ENCODE data around the gene HCRTR1.

Gene HCRTR1

DNA sequence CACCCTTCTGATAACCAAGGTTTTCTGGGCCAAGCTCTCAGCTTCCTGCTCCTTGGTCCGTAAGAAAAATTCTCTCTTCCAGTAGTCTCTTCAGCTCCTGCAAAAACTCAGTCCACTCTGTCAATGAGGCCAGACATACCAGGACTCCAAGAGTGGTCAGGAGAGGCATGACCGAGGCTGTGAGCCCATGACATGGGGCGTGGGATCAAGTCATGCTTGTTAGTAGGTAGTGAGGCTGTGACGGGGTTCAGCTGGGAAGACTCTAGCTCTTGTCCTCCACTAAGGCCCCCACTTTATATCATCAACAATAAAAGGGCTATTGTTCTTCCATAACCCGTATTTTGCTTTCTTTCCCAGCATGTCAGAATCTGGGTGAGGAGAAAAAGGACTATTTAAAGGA lies 10.1 kb upstream of the HCRTR1 start:
- H3K9ac ChIP-seq (ENCODE audit: low read length in 2 of 2) = no peak overlapping the region
- H3K27ac ChIP-seq (ENCODE audit: low read length) = no peak overlapping the region
- no peaks in the 10 kb centered on the region for H3K36me3 ChIP-seq (ENCODE audit: control insufficient read depth in 2 of 2, insufficient read depth in 2 of 2, low read length in 2 of 2)
- H3K27me3 ChIP-seq (ENCODE audit: control insufficient read depth in 1 of 2, insufficient read depth in 2 of 2, low read length in 2 of 2) = no peaks in the 10 kb centered on the region
- H3K4me3 ChIP-seq (ENCODE audit: low read length in 2 of 2) = no peak overlapping the region
- H3K9me3 ChIP-seq (ENCODE audit: control insufficient read depth in 2 of 2, low read length in 2 of 2) = no peaks in the 10 kb centered on the region
- H3K4me1 ChIP-seq (ENCODE audit: control insufficient read depth, insufficient read depth, low read length) = no peaks in the 10 kb centered on the region

DNA sequence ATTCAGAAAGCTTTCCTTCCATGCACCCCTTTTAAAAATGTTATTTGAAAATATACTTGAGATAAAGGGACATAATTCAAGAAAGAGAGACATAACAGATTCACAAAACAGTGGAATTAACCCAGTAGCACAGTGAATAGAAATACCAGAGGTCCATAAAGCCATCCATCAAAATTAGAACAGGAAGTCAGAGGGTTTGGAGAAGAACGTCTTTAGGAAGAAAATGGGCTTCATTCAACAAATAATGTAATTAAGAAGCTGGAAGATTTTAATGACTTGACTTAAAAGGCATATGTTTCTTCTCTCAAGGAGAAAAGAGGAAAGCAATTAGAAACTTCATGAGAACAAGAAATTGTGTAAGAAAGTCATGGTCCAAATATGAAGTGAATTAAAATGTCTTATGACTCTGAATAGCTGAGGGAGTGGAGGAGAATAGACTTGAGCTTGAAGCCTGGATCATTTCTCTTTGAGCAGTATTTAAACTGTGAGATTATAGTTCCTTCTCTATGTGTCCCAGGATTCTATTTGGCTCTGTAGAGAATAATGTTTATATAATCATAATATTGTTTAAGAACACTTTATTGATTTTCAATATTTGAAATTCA lies 7.9 kb upstream of the HCRTR1 start:
- H3K4me3 ChIP-seq (ENCODE audit: low read length in 2 of 2) = no peak overlapping the region
- no peak overlapping the region for H3K27ac ChIP-seq (ENCODE audit: low read length)

DNA sequence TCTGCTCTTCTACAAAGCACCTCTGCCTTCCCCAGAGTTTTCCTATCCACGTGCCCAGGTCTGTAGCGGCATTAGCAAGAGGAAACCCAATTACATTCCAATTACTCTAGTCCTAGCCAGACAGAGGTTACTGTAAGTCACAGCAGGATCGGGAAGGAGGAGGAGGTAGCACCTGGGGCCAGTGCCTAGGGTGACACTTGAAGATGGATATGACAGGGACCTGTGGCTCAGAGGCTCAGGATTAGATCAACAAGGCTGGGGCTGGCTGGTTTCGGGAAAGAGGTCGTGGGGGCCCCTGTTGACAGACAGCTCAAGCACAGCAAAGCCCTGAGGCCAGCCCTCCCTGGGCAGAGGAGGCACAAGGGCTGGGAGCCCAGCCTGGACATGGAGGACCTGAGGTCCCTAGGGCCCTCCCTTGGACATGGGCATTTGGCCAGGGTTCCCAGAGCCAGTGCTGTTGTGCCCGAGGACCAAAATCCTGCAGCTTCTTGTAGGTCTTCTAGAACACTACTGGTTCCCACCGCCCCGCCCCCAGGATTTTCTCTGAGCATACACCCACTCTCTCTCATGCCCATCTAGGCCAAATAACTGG lies 3.0 kb upstream of the HCRTR1 start:
- Histone ChIP-seq H3K27me3 (ENCODE audit: control insufficient read depth in 1 of 2, insufficient read depth in 2 of 2, low read length in 2 of 2) (peaks cover 22 to 24% of the 10 kb centered on the region in 2 donors), H3K36me3 (ENCODE audit: control insufficient read depth in 2 of 2, insufficient read depth in 2 of 2, low read length in 2 of 2) (no peaks in the 10 kb centered on the region)

More for the DNA sequence above, 7.9 kb upstream of the HCRTR1 start:
- Histone ChIP-seq H3K9me3 (ENCODE audit: control insufficient read depth in 2 of 2, low read length in 2 of 2) (no peaks in the 10 kb centered on the region), H3K4me1 (ENCODE audit: control insufficient read depth, insufficient read depth, low read length) (peaks cover 3% of the 10 kb centered on the region), H3K36me3 (ENCODE audit: control insufficient read depth in 2 of 2, insufficient read depth in 2 of 2, low read length in 2 of 2) (no peaks in the 10 kb centered on the region), H3K9ac (ENCODE audit: low read length in 2 of 2) (no peak overlapping the region), H3K27me3 (ENCODE audit: control insufficient read depth in 1 of 2, insufficient read depth in 2 of 2, low read length in 2 of 2) (no peaks in the 10 kb centered on the region)

GRCh38 chr1:31615414-31615813 lies 2.1 kb upstream of the HCRTR1 start:
- Histone ChIP-seq H3K27ac (ENCODE audit: low read length) (no peak overlapping the region), H3K4me1 (ENCODE audit: control insufficient read depth, insufficient read depth, low read length) (peaks cover 11% of the 10 kb centered on the region)

More for the DNA sequence above, 3.0 kb upstream of the HCRTR1 start:
- Histone ChIP-seq H3K4me3 (ENCODE audit: low read length in 2 of 2) (no peak overlapping the region), H3K9me3 (ENCODE audit: control insufficient read depth in 2 of 2, low read length in 2 of 2) (no peaks in the 10 kb centered on the region), H3K9ac (ENCODE audit: low read length in 2 of 2) (no peak overlapping the region), H3K27ac (ENCODE audit: low read length) (no peak overlapping the region), H3K4me1 (ENCODE audit: control insufficient read depth, insufficient read depth, low read length) (peaks cover 11% of the 10 kb centered on the region)

GRCh38 chr1:31615939-31616338 lies 1.6 kb upstream of the HCRTR1 start:
- no peak overlapping the region for H3K4me3 ChIP-seq (ENCODE audit: low read length in 2 of 2)
- no peaks in the 10 kb centered on the region for H3K9me3 ChIP-seq (ENCODE audit: control insufficient read depth in 2 of 2, low read length in 2 of 2)
- no peak overlapping the region for H3K9ac ChIP-seq (ENCODE audit: low read length in 2 of 2)
- H3K4me1 ChIP-seq (ENCODE audit: control insufficient read depth, insufficient read depth, low read length) = peaks cover 11% of the 10 kb centered on the region
- peaks cover 22 to 24% of the 10 kb centered on the region in 2 donors for H3K27me3 ChIP-seq (ENCODE audit: control insufficient read depth in 1 of 2, insufficient read depth in 2 of 2, low read length in 2 of 2)
- no peak overlapping the region for H3K27ac ChIP-seq (ENCODE audit: low read length)
- H3K36me3 ChIP-seq (ENCODE audit: control insufficient read depth in 2 of 2, insufficient read depth in 2 of 2, low read length in 2 of 2) = no peaks in the 10 kb centered on the region

More at GRCh38 chr1:31615414-31615813, 2.1 kb upstream of the HCRTR1 start:
- Histone ChIP-seq H3K36me3 (ENCODE audit: control insufficient read depth in 2 of 2, insufficient read depth in 2 of 2, low read length in 2 of 2) (no peaks in the 10 kb centered on the region), H3K4me3 (ENCODE audit: low read length in 2 of 2) (no peak overlapping the region), H3K9ac (ENCODE audit: low read length in 2 of 2) (no peak overlapping the region), H3K27me3 (ENCODE audit: control insufficient read depth in 1 of 2, insufficient read depth in 2 of 2, low read length in 2 of 2) (peaks cover 22 to 24% of the 10 kb centered on the region in 2 donors), H3K9me3 (ENCODE audit: control insufficient read depth in 2 of 2, low read length in 2 of 2) (no peaks in the 10 kb centered on the region)

GRCh38 chr1:31617916-31618746 lies 642 bp downstream of the HCRTR1 start:
- Histone ChIP-seq H3K4me3 (ENCODE audit: low read length in 2 of 2) (peak overlapping the region; percentile 31 to 67), H3K27me3 (ENCODE audit: control insufficient read depth in 1 of 2, insufficient read depth in 2 of 2, low read length in 2 of 2) (peaks cover 22 to 24% of the 10 kb centered on the region in 2 donors), H3K9me3 (ENCODE audit: control insufficient read depth in 2 of 2, low read length in 2 of 2) (no peaks in the 10 kb centered on the region), H3K4me1 (ENCODE audit: control insufficient read depth, insufficient read depth, low read length) (peaks cover 13% of the 10 kb centered on the region), H3K27ac (ENCODE audit: low read length) (no peak overlapping the region), H3K36me3 (ENCODE audit: control insufficient read depth in 2 of 2, insufficient read depth in 2 of 2, low read length in 2 of 2) (no peaks in the 10 kb centered on the region), H3K9ac (ENCODE audit: low read length in 2 of 2) (no peak overlapping the region)

- H3K9me3 ChIP-seq (ENCODE audit: control insufficient read depth in 2 of 2, low read length in 2 of 2) = no peaks in the 10 kb centered on the region
- H3K9ac ChIP-seq (ENCODE audit: low read length in 2 of 2) = no peak overlapping the region
- H3K4me1 ChIP-seq (ENCODE audit: control insufficient read depth, insufficient read depth, low read length) = peaks cover 11% of the 10 kb centered on the region
- H3K36me3 ChIP-seq (ENCODE audit: control insufficient read depth in 2 of 2, insufficient read depth in 2 of 2, low read length in 2 of 2) = no peaks in the 10 kb centered on the region
- no peak overlapping the region for H3K27ac ChIP-seq (ENCODE audit: low read length)
- peaks cover 22 to 24% of the 10 kb centered on the region in 2 donors for H3K27me3 ChIP-seq (ENCODE audit: control insufficient read depth in 1 of 2, insufficient read depth in 2 of 2, low read length in 2 of 2)
- no peak overlapping the region for H3K4me3 ChIP-seq (ENCODE audit: low read length in 2 of 2)
These were observed 1.7 kb downstream of the HCRTR1 start for GRCh38 chr1:31618916-31619846.

- Histone ChIP-seq H3K9me3 (ENCODE audit: control insufficient read depth in 2 of 2, low read length in 2 of 2) (no peaks in the 10 kb centered on the region), H3K27me3 (ENCODE audit: control insufficient read depth in 1 of 2, insufficient read depth in 2 of 2, low read length in 2 of 2) (peaks cover 13 to 24% of the 10 kb centered on the region in 2 donors), H3K27ac (ENCODE audit: low read length) (no peak overlapping the region), H3K4me3 (ENCODE audit: low read length in 2 of 2) (no peak overlapping the region), H3K4me1 (ENCODE audit: control insufficient read depth, insufficient read depth, low read length) (peaks cover 11% of the 10 kb centered on the region), H3K36me3 (ENCODE audit: control insufficient read depth in 2 of 2, insufficient read depth in 2 of 2, low read length in 2 of 2) (no peaks in the 10 kb centered on the region), H3K9ac (ENCODE audit: low read length in 2 of 2) (no peak overlapping the region)
These were observed 3.4 kb downstream of the HCRTR1 start for GRCh38 chr1:31620631-31621497.

DNA sequence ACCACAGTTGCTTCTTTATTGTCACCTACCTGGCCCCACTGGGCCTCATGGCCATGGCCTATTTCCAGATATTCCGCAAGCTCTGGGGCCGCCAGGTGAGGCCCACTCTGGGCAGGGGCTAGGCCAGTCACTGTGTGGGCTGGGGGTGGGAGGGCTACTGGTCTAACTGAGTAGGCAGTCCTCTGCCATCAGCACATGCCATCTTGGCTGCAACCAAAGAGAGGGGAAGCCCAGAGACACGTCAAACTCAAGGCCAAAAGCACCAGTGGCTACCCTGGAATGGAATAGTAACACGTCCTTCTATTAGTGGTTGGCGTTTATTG lies 4.0 kb downstream of the HCRTR1 start:
- no peaks in the 10 kb centered on the region for H3K9me3 ChIP-seq (ENCODE audit: control insufficient read depth in 2 of 2, low read length in 2 of 2)
- no peak overlapping the region for H3K9ac ChIP-seq (ENCODE audit: low read length in 2 of 2)
- H3K27me3 ChIP-seq (ENCODE audit: control insufficient read depth in 1 of 2, insufficient read depth in 2 of 2, low read length in 2 of 2) = peaks cover 10 to 21% of the 10 kb centered on the region in 2 donors
- H3K36me3 ChIP-seq (ENCODE audit: control insufficient read depth in 2 of 2, insufficient read depth in 2 of 2, low read length in 2 of 2) = no peaks in the 10 kb centered on the region
- H3K27ac ChIP-seq (ENCODE audit: low read length) = no peak overlapping the region
- peaks cover 11% of the 10 kb centered on the region for H3K4me1 ChIP-seq (ENCODE audit: control insufficient read depth, insufficient read depth, low read length)
- no peak overlapping the region for H3K4me3 ChIP-seq (ENCODE audit: low read length in 2 of 2)

All from stomach smooth muscle (tissue), 2 donors.